Muscle of leg (tissue), 11 donors: ENCODE measurements around the gene OSBPL6. TPM values are rescaled to one million over a fixed set of nuclear protein-coding genes. Genes with fewer than 3 reads are reported as not detected.

Experiments
- DNase-seq: peaks from one replicate; pipeline ENCODE4 v3.0.0; 2013
- H3K27ac ChIP-seq: one replicate; pipeline ENCODE4 v1.5.1; 2013; ENCODE audit warnings: mild to moderate bottlenecking, low read length, control low read depth
- H3K27me3 ChIP-seq: one replicate; pipeline ENCODE4 v1.6.1; 2013; ENCODE audit warnings: low read length; ENCODE audit not compliant: control insufficient read depth, insufficient read depth
- H3K36me3 ChIP-seq: one replicate; pipeline ENCODE4 v1.6.1; 2013; ENCODE audit warnings: low read length; ENCODE audit not compliant: control insufficient read depth, insufficient read depth
- H3K4me1 ChIP-seq: one replicate; pipeline ENCODE4 v1.6.1; 2013; ENCODE audit warnings: low read length; ENCODE audit not compliant: control insufficient read depth, insufficient read depth
- H3K4me3 ChIP-seq: one replicate; pipeline ENCODE4 v1.5.1; 2013; ENCODE audit warnings: low read length, control low read depth
- H3K9me3 ChIP-seq: replicated peaks from 2 replicates; pipeline ENCODE4 v1.6.1; 2013; ENCODE audit warnings: low read depth, low read length; ENCODE audit not compliant: control insufficient read depth
- WGBS: methylation state at CpG from one replicate; pipeline ENCODE4 v1.1.5; 2013; ENCODE audit warnings: missing lambda C conversion rate; ENCODE audit not compliant: insufficient coverage; 5-methylcytosine and 5-hydroxymethylcytosine counted together
- polyA plus RNA-seq, 8 donors: library from polyadenylated mRNA; unstranded; fragments of 120-200 nt; gene quantifications; one replicate each; pipeline versions ENCODE4 v1.2.1 to v1.2.3, GENCODE V29; 2013; ENCODE audit warnings: inconsistent platforms in 1 of 8, low replicate concordance in 1 of 8; ENCODE audit not compliant: insufficient read length in 8 of 8, insufficient read depth in 1 of 8
- total RNA-seq: library from RNA; stranded (reverse); fragments of 120-200 nt; gene quantifications from one replicate; pipeline ENCODE4 v1.2.4, GENCODE V29; 2013

OSBPL6 gene
- total and polyA plus RNA-seq, 9 donors, result 3.3 to 9.5 (median 5.4) TPM

DNA sequence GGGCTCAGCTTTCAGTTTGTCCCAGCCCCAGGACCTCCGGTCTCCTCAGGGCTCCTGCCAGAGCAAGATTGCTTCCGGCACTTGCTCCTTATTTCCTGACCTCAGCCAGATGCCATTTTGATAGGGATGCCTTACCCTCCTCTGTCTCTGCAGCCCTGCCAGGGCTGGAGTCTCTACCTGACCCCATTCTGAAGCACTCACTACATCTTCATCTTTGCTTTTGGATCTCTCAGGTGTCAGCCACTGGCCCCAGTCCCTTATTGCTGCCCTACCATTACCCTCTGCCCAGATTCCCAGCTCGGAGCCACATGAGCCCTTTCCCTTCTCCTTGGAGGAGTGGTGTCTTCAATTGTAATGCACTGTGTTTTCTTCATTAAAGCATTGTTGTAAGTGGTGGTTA, 17.1 kb downstream of the OSBPL6 start:
- no peaks in the 10 kb centered on the region for H3K9me3 ChIP-seq
- H3K4me1 ChIP-seq, result no peaks in the 10 kb centered on the region
- no peaks in the 10 kb centered on the region for H3K27me3 ChIP-seq
- no peak overlapping the region for H3K27ac ChIP-seq
- H3K4me3 ChIP-seq, result no peak overlapping the region
- 75% methylated on average over 1 of the region's 3 CpGs for WGBS
- no peak for DNase-seq
- no peaks in the 10 kb centered on the region for H3K36me3 ChIP-seq

DNA sequence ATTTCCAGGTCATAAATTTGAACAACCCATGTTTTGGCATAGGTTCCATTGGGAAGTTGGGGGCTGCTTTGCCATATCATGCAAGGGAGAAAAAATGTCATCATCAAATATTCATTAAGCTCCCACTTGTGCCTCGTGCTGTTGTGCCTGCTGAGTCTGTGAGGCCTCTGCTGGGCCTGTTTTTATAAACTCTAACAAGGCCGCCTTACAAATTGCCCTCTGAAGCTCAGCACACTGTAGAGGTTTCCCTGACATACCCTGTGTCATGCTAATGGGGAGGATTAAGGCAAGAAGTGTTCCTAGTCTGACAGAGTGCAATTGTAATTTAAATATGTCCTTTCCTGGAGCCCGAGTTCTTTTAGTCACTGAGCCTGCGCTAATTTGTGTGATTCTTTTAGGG, 17.6 kb downstream of the OSBPL6 start:
- Histone ChIP-seq H3K9me3 (no peaks in the 10 kb centered on the region), H3K27ac (no peak overlapping the region), H3K4me3 (no peak overlapping the region), H3K4me1 (no peaks in the 10 kb centered on the region), H3K27me3 (no peaks in the 10 kb centered on the region), H3K36me3 (no peaks in the 10 kb centered on the region)
- 38% methylated on average over 1 of the region's 4 CpGs for WGBS
- no peak for DNase-seq

DNA sequence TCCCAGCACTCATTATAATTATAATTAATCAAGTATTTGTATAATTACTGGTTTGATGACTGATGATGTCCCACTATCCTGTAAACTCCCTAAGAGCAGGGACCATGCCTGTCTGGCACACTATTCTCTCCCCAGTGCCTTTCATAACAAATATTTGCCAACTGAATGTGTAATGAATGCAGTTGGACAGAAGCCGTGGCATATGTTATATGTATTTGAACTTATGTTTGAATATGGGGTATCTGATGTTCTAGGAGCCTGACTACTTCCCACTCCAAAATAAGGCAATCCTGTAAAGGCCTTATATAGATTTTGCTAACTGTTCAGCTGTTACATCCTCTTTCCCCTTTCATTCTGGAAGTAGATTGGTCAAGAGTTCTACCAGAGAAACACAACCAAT, 19.7 kb downstream of the OSBPL6 start:
- no peak overlapping the region for H3K27ac ChIP-seq

DNA sequence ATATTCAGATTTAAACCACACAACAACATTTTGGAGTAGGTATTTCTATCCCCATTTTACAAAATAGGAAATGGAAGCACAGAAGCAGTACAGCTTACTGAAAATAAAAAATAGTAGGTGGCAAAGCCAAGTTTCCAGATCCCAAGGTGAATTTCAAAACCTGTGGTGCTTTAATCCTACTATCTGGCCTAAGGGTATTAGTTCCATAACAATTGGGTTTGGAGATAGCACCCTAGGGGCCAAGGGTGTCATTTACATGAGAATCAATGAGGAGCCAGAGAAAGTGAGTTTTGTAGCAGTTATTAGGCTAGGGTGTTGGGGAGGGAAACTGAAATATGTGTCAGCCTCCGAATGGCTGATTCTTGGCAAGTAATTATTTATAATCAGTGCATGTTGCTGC, 24.9 kb downstream of the OSBPL6 start:
- Histone ChIP-seq H3K27me3 (no peaks in the 10 kb centered on the region), H3K4me3 (no peak overlapping the region), H3K4me1 (no peaks in the 10 kb centered on the region), H3K27ac (no peak overlapping the region), H3K36me3 (no peaks in the 10 kb centered on the region), H3K9me3 (no peaks in the 10 kb centered on the region)
- 33% methylated on average over 1 of the region's 1 CpG for WGBS
- DNase-seq, result no peak

More for the DNA sequence above, 19.7 kb downstream of the OSBPL6 start:
- Histone ChIP-seq H3K4me3 (no peak overlapping the region), H3K27me3 (no peaks in the 10 kb centered on the region), H3K9me3 (no peaks in the 10 kb centered on the region), H3K36me3 (no peaks in the 10 kb centered on the region), H3K4me1 (no peaks in the 10 kb centered on the region)
- WGBS, result no CpG with 5 or more reads among the region's 1 CpG
- DNase-seq, result no peak

DNA sequence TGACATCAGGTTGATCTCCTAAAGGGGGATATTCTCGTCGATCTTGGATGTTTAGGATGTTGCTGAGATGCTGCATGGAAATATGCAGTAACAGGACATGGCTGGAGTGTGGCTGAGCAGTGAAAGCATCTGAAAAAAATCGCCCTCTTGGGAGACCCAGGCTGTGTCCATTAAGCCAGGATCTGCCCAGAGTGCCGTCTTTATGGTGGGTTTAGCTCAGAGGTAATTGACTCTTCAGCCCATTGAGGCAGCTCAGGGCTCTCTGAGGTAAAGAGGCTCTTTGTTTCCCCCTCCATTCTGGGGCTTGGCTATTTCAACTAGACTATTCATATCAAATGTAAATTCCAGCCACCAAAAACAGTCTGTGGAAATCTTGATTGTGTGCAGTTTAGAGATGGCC, 26.5 kb downstream of the OSBPL6 start:
- 54% methylated on average over 1 of the region's 4 CpGs for WGBS
- no peak overlapping the region for H3K27ac ChIP-seq
- no peak for DNase-seq
- H3K36me3 ChIP-seq, result no peaks in the 10 kb centered on the region
- H3K4me1 ChIP-seq, result no peaks in the 10 kb centered on the region
- no peak overlapping the region for H3K4me3 ChIP-seq
- H3K27me3 ChIP-seq, result no peaks in the 10 kb centered on the region
- H3K9me3 ChIP-seq, result no peaks in the 10 kb centered on the region

DNA sequence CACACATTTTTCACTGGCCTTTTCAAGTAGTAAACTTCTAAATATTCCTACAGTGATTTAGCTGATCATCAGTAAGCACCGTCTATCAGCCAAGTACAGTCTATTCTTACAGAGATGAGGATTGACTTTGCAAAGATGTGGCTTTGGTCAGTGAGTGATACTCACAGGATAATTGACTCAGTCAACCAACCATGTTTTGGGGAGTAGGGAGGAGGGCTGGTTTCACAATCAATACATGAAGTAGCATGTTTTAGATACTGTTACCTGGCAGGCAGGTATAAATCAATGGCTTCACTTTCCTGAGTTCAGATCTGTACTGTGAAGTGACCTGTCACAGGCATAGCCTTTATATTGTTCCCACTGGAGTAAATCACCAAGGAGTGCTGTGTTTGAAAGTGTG, 27.2 kb downstream of the OSBPL6 start:
- no peaks in the 10 kb centered on the region for H3K9me3 ChIP-seq
- H3K4me1 ChIP-seq, result no peaks in the 10 kb centered on the region
- no peak overlapping the region for H3K27ac ChIP-seq
- no peak for DNase-seq
- no peak overlapping the region for H3K4me3 ChIP-seq
- no peaks in the 10 kb centered on the region for H3K27me3 ChIP-seq
- WGBS, result no CpG with 5 or more reads among the region's 1 CpG
- no peaks in the 10 kb centered on the region for H3K36me3 ChIP-seq

DNA sequence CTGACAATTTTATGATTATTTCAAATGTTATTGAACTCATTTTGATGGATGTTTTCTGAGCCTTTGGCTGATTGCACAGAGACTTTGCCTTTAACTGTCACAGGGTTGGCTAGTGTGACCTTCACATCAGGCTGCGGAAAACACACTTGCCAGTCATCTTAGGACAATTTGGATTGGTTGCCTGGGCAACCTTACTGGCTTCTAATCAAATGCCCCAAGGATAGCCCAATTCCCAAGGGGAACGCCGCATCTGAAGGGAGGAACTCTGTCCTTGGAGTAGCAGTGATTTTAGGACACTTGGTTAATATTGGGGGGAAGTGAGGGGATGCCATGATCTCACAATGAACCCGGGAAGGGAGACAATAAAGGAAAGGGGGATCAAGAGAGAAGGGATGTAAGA, 29.5 kb downstream of the OSBPL6 start:
- H3K27ac ChIP-seq, result no peak overlapping the region
- no peaks in the 10 kb centered on the region for H3K9me3 ChIP-seq
- no peaks in the 10 kb centered on the region for H3K4me1 ChIP-seq
- no peaks in the 10 kb centered on the region for H3K36me3 ChIP-seq
- no peaks in the 10 kb centered on the region for H3K27me3 ChIP-seq
- 77% methylated on average over 4 of the region's 4 CpGs for WGBS
- no peak for DNase-seq
- H3K4me3 ChIP-seq, result no peak overlapping the region

DNA sequence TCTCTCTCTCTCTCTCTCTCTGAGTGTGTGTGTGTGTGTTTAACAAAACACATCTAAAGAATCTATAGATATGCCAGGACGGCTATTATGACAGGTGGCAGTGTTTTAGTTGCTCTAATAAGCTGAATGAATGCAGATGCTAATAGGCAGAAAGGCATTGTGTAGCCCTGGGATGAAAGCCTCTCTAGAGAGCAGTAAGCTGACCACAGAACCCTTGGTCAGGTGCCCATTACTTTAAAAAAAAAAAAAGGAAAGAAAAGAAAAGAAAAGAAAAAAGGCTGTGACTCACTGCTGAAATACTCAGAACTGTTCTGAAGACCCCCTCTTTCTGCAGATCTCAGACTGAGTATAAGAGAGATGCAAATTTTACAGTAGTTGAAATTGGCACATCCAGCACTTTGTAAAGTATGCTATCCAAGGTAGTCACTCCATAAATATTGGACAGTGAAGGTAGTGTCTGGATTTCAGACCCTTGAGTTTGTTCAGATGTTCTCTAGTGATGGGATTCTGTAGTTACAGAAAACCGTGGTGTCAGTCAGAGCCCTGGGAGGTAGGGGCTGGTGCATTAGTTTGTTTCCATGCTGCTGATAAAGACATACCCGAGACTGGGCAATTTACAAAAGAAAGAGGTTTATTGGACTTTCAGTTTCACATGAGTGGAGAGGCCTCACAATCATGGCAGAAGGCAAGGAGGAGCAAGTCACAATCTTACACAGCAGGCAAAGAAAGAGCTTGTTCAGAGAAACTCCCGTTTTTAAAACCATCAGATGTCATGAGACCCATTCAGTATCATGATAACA, 30.9 kb downstream of the OSBPL6 start:
- no peak overlapping the region for H3K4me3 ChIP-seq
- H3K36me3 ChIP-seq, result no peaks in the 10 kb centered on the region
- no peak for DNase-seq
- H3K9me3 ChIP-seq, result no peaks in the 10 kb centered on the region
- H3K4me1 ChIP-seq, result no peaks in the 10 kb centered on the region
- WGBS, result 75% methylated on average over 2 of the region's 4 CpGs
- no peak overlapping the region for H3K27ac ChIP-seq
- H3K27me3 ChIP-seq, result no peaks in the 10 kb centered on the region

DNA sequence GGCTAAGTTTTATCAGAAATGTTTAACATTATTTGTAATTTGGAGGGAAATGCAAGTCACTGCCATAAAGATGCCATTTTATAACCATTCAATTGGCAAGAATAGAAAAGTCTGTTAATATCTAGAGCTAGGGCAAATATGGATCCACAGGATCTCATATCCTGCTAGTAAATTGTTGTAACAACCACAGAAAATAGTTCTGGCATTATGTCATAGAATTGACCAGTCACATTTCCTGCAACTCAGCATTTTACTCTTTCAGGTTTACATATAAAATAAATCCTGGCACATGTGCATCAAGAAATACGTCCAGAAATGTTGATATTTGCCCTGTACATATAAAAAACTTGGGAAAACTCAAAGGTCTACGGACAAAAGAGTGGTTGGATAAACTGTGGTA, 32.9 kb downstream of the OSBPL6 start:
- H3K9me3 ChIP-seq, result no peaks in the 10 kb centered on the region
- no peak overlapping the region for H3K4me3 ChIP-seq
- H3K27me3 ChIP-seq, result no peaks in the 10 kb centered on the region
- no peak overlapping the region for H3K27ac ChIP-seq
- H3K36me3 ChIP-seq, result no peaks in the 10 kb centered on the region
- DNase-seq, result no peak
- WGBS, result no CpG with 5 or more reads among the region's 2 CpGs
- H3K4me1 ChIP-seq, result no peaks in the 10 kb centered on the region

DNA sequence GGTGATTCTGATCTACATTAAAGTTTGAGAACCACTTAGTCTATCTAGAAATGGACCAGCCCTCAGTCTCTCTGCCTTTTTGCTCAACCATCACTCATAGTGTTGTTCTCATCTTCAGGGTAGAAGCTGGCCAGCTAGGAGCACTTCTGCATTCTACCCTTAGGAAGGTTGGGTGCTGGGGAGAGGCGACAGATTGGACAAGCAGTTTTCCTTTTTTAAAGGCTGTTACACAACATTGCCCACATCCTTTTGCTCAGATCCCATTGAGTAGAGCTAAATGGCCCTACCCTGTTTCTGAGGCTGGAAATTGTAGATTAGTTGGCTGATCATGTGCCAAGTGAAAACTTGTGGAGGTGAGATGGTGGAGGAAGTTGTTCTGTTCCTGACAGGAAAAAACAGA, 35.6 kb downstream of the OSBPL6 start:
- no CpG with 5 or more reads among the region's 1 CpG for WGBS
- Histone ChIP-seq H3K4me1 (no peaks in the 10 kb centered on the region), H3K4me3 (no peak overlapping the region), H3K36me3 (no peaks in the 10 kb centered on the region), H3K27me3 (no peaks in the 10 kb centered on the region), H3K9me3 (no peaks in the 10 kb centered on the region), H3K27ac (no peak overlapping the region)
- DNase-seq, result peak; percentile 55

DNA sequence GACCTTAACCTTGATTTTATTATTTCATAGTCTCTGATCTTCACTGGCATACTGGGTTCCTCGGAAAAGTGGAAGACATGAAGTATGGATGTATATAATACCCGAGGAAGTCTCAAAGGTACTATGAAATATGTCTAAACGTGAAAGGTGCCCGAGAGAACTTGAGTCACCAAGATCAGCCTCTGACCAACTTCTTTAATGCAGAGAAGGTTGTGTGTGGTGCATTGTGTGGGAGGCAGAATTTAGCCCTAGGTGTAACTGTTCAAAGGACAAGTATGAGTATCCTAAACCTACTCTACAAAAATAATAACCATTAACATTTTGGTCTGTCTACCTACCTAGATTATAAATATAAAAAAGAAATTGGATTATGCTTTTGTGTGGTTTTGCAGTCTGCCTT, 36.1 kb downstream of the OSBPL6 start:
- DNase-seq, result no peak
- H3K27me3 ChIP-seq, result no peaks in the 10 kb centered on the region
- no peak overlapping the region for H3K27ac ChIP-seq
- H3K4me3 ChIP-seq, result no peak overlapping the region
- H3K4me1 ChIP-seq, result no peaks in the 10 kb centered on the region
- WGBS, result 87% methylated on average over 3 of the region's 4 CpGs
- H3K9me3 ChIP-seq, result no peaks in the 10 kb centered on the region
- H3K36me3 ChIP-seq, result no peaks in the 10 kb centered on the region
